ELR (cell line): ENCODE measurements around the gene ZNF304.
"Not testable (repeated sequence)": the region's sequence is repeated elsewhere in the genome, so short reads cannot be mapped to it uniquely, and the experiment has no call there.

Experiments
- DNase-seq: peaks from one replicate; pipeline ENCODE4 v3.0.0-alpha.2; 2015; ENCODE audit warnings: low read depth

Gene ZNF304

DNA sequence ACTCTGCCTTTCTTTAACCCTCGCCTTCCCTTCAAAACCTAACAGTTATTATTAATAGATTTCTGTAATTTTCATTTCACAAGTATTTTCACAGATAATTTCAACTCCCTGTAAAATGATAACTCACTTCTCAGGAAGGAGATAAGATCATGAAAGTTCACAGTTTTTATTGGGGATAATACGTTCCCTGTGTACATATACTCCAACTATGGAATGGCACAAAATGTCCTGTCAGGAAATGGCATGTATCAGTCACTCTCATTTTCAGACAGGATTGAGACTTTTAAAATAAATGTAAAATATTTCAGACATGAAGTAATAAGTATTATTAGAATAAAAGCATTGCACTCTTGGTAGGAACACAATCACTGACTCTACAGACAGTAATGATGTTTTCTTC, 11.3 kb downstream of the ZNF304 start:
- DNase-seq, result no peak

- DNase-seq, result peak; percentile 99
Observed at GRCh38 chr19:57362997-57363687, 12.1 kb downstream of the ZNF304 start, which contains the start of the genes TRAPPC2B and ZNF547. TRAPPC2B (plus strand) TSS chr19:57363551; CDS start chr19:57364834, 1,283 bp downstream. ZNF547 (plus strand) TSS chr19:57363551; CDS start chr19:57368556, 5,005 bp downstream.

DNA sequence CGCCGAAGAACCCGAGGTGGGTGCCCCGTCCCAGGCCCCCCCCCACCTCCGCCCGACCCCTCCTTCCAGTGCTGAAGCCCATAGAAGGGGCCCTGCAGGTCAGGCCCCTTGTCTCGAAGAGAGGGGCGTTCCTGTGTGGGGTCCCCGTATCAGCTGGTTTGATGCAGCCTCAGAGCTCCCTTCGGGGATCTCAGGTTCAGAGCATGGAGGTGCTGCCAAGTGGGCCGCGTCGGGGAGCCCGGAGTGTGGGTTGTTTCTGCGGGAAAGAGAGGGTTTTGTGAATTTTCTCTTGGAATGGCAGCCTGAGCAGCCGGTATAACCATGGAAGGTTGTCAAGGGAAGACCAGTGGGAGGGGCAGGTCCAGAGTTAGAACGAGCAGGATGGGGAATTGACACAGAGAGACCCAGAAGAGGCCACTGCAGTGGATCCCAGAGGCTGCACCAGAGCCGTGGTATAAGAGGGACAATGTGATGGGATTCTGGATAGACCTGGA, 12.7 kb downstream of the ZNF304 start:
- DNase-seq, result peak; percentile 30

DNA sequence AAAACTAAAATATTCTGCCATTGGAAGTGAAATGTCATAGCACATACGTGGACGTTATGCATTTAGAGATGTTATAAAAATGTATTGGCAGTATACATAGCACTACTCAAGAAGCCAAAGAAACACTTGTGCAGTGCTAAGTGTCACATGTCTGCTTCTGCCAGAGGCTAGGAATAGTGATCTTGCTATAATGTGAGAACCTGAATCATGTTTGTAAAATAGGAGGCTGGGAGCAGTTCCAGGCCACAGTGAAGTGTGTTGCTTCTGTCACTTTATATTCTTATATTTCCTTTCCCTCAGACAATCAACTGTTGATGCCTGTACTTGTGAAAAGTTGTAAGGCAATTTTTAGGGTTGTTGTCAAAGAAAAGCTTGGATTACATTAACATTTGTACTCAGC, 15.7 kb downstream of the ZNF304 start:
- DNase-seq, result no peak

- no peak for DNase-seq
Observed at GRCh38 chr19:57374179-57374578, 23.1 kb downstream of the ZNF304 start.

DNA sequence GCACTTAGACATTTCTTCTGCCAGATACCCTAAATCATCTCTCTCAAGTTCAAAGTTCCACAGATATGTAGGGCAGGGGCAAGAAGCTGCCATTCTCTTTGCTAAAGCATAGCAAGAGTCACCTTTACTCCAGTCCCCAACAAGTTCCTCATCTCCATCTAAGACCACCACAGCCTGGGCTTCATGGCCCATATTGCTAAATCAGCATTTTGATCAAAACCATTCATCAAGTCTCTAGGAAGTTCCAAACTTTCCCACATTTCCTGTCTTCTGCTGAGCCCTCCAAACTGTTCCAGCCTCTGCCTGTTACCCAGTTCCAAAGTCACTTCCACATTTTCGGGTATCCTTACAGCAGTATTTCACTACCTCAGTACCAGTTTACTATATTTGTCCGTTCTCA, 23.6 kb downstream of the ZNF304 start:
- not testable (repeated sequence) for DNase-seq

GRCh38 chr19:57376151-57376550, 25.1 kb downstream of the ZNF304 start:
- DNase-seq, result no peak

DNA sequence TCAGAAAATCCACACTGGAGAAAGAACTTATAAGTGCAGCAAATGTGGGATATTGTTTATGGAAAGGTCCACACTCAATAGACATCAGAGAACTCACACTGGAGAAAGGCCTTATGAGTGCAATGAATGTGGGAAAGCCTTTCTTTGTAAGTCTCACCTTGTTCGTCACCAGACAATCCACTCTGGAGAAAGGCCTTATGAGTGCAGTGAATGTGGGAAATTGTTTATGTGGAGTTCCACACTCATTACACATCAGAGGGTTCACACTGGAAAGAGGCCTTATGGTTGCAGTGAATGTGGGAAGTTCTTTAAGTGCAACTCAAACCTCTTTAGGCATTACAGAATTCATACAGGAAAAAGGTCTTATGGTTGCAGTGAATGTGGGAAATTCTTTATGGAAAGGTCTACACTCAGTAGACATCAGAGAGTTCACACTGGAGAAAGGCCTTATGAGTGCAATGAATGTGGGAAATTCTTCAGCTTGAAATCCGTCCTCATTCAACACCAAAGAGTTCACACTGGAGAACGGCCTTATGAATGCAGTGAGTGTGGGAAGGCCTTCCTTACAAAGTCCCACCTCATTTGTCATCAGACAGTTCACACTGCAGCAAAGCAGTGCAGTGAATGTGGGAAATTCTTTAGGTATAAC, 26.6 kb downstream of the ZNF304 start:
- DNase-seq, result no peak

GRCh38 chr19:57380923-57381322, 29.9 kb downstream of the ZNF304 start:
- DNase-seq, result no peak

DNA sequence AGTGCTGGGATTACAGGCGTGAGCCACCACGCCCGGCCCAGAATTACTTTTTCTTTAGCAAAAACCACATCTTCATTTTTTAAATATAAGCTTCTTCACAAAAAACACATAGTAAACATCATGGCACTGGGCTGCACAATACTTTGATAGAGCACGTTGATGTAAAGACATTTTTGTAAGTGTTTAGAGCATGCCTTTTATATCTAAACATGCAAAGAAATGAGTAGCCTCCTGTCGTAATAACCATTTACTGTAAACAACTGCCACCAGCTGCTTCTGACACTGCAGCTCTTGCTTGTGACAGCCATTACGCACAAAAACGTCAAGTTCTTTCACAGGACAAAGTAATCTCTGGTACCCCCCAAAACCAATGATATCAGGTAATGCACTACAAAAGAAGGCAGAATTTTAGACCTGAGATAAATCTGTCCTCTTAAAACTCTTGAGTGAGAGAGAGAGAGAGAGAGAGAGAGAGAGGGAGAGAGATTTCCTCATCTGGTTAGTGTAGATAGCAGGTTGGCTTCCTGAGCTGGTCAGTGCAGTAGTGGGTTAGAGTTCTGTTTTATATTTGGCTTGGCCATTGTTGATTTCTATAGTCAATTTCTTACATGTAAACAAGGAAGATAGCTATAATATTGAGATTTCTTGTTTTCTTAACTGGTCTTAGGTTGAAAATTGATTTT, 31.9 kb downstream of the ZNF304 start:
- no peak for DNase-seq

GRCh38 chr19:57389194-57389729, 38.2 kb downstream of the ZNF304 start:
- DNase-seq, result no peak

DNA sequence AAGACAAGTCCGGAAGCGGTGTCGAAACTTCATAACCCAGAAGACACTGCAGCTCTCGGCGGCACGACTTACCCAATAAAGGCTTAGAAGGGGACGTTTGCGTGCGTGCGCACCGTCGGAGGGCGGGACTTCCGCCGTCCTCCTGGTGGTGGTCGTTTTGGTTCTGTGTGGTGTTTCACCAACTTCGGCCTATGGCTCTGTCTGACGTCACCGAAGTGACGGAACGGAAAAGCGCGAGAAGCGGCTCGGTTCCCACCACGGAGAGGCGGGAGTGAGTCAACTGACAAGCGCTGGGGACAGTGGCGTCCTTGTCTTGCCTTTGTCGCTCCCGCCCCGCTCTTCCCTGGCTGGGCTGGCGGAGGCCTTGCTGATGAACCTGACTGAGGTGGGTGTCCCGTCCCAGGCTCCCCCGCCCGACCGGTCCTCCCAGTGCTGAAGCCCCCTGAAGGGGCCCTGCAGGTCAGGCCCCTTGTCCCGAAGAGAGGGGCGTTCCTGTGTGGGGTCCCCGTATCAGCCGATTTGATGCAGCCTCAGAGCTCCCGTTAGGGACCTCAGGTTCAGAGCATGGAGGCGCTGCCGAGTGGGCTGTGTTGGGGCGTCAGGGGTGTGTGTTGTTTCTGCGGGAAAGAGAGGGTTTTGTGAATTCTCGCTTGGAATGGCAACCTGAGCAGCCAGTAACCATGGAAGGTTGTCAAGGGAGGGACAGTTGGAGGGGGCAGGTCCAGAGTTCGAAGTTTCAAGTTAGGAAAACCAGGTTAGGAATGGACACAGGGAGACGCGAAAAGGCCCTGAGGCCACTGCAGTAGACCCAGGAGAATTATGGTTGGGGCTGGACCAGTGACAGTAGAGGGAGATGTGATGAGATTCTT, 38.9 kb downstream of the ZNF304 start, which contains the start of gene ZNF548:
TSS of gene ZNF548 (plus strand) at position 125 of the 869 bp plus-strand sequence. CDS start at position 371, 246 bp downstream.
- peak; percentile 98 for DNase-seq

DNA sequence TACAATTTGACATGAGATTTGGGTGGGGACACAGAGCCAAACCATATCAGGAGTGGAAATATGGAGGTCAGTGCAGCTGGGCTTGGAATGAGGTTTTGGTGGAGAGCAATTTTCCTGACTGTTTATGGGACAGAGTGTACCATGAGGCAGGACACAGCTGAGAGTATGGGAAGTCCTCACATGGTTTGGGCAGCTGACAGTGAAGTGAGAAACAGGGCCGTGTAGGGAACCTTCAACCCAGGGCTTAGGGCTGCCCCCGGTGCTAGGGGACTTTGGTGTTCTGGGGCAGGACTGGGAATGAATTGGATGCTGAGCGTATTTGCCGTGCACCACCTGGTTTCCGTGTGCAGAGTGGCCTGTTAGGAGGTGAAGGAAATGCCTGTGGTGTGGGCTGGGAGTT, 44.6 kb downstream of the ZNF304 start:
- no peak for DNase-seq

- no peak for DNase-seq
Observed at GRCh38 chr19:57398868-57399267, 47.8 kb downstream of the ZNF304 start.

GRCh38 chr19:57403737-57404563, 52.9 kb downstream of the ZNF304 start:
- DNase-seq, result no peak

GRCh38 chr19:57406516-57407123, 55.5 kb downstream of the ZNF304 start:
- DNase-seq, result peak; percentile 68
